ES-I3 (cell line): ENCODE measurements around the gene MEIG1.
"Not testable (repeated sequence)": the region's sequence is repeated elsewhere in the genome, so short reads cannot be mapped to it uniquely, and the experiment has no call there.

ENCODE experiments used
- H3K36me3 ChIP-seq: 2 replicates; pipeline ENCODE4 v1.6.1; 2013; ENCODE audit warnings: mild to moderate bottlenecking, low read length, control low read depth, moderate library complexity; ENCODE audit not compliant: insufficient read depth
- H3K4me1 ChIP-seq: 2 replicates; pipeline ENCODE4 v1.6.1; 2013; ENCODE audit warnings: mild to moderate bottlenecking, control low read depth, low read length; ENCODE audit not compliant: insufficient read depth
- H3K9ac ChIP-seq: 2 replicates; pipeline ENCODE4 v1.6.1; 2013; ENCODE audit warnings: low read depth, mild to moderate bottlenecking, low read length, moderate library complexity
- H3K9me3 ChIP-seq: 2 replicates; pipeline ENCODE4 v1.6.1; 2013; ENCODE audit warnings: mild to moderate bottlenecking, low read length, moderate library complexity; ENCODE audit not compliant: control insufficient read depth, insufficient read depth

MEIG1 gene

DNA sequence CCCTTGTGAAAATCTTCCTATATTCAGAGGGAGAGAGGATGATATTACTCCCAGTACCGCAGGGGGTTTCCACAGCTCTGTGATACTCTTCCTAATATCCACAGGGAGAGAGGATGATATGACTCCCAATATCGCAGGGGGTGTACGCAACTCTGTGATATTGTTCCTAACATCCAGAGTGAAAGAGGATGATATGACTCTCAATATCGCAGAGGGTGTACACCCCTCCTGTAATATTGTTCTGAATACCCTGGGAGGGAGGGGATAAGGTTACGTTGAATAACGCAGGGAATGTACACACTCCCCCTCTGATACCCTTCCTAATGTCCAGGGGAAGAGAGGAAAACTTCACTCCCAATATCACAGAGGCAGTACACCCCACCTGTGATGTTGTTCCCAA is 30.4 kb downstream of the MEIG1 start:
- not testable (repeated sequence) for H3K4me1 ChIP-seq, H3K9ac ChIP-seq, H3K9me3 ChIP-seq, H3K36me3 ChIP-seq

DNA sequence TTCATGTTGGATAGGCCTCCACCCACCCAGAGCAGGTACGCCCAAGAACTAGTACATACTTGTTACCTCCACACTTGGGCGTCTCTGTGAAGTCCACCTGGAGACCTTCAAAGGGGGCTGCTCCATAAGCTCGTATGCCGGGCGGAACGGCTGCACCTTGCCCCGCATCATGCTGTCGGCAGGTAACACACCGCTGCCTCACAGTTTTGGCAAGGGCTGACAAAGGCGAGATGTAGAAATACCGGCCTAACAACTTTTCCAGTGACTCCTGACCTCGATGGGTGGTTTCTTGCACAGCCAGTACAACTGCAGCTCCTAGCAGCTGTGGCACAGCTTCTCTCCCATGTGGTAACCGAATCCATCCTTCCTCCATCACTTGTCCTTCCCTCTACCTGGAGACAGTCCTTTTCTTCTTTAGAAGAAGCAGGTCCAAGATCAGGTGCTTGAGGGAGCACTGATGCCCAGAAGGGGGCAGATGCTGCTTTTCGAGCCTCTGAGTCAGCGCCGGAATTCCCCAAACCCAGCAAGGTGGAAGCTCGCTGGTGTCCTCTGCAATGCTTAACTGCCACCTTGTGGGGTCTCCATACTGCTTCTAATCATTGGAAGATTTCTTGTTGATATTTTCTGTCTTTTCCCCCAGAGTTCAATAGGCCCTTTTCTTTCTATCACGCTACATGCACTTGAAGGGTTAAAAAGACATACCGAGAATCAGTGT is 32.0 kb downstream of the MEIG1 start:
- H3K9ac ChIP-seq, H3K4me1 ChIP-seq, H3K36me3 ChIP-seq, H3K9me3 ChIP-seq: not testable (repeated sequence)

DNA sequence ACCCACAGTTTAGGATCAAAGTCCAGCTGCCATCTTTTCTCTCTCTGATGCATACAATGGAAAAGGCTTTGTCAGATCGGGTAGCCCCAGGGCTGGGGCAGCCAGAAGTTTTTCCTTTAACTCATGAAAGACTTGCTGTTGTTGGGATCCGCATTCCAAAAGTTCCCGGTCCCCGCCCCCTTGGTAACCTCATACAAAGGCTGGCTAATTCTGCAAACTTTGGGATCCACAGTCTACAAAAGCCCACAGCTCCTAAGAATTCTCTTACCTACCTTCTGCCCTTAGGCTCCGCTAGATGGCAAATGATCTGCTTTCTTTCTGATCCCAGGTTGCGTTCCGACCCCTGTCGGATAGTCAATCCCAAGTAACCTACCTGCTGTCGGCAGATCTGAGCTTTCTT is 33.1 kb downstream of the MEIG1 start:
- H3K4me1 ChIP-seq, H3K36me3 ChIP-seq, H3K9ac ChIP-seq, H3K9me3 ChIP-seq: not testable (repeated sequence)

DNA sequence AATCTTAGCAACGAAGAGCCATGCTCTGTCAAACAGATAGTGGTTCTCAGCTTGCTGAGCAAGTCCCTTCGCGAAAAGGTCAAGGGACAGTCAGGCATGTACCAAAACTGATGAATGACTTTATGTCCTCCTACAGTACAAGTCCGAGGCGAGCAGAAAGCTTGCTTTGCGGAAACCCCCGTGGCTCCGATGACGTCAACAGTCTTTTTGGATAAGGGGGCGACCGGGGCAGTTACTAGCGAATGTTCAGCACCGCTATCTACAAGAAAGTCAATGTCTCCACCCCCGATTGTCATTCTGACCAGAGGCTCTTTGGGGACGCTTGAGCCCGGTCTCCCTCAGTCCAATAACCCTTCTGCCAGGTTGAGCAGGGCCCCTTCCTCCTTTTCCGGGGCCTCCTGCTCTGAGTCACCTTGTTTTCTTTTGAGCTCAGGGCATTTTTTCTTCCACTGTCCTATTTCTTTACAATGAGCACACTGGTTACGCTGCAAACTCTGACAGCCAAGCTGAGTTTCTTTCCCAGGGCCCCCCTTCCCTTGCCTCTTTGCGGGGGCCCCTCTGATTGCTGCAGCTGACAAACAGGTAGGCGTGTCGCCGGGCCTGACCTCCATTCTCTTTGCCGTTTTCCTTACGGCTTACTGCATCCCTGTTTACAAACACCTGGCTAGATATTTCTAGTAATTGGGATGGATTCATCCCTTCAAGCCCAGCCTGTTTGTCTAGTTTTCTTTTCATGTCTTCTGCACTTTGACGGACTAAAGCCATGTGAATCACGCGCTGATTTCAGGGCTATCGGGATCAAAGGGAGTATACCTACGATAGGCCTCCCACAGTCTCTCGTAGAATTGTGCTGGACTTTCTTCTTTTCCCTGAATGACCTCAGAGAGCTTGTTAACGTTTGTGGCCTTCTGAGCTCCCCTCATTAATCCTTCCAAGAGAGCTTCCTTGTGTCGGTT is 34.6 kb downstream of the MEIG1 start:
- H3K9me3 ChIP-seq, H3K9ac ChIP-seq, H3K36me3 ChIP-seq, H3K4me1 ChIP-seq: not testable (repeated sequence)

DNA sequence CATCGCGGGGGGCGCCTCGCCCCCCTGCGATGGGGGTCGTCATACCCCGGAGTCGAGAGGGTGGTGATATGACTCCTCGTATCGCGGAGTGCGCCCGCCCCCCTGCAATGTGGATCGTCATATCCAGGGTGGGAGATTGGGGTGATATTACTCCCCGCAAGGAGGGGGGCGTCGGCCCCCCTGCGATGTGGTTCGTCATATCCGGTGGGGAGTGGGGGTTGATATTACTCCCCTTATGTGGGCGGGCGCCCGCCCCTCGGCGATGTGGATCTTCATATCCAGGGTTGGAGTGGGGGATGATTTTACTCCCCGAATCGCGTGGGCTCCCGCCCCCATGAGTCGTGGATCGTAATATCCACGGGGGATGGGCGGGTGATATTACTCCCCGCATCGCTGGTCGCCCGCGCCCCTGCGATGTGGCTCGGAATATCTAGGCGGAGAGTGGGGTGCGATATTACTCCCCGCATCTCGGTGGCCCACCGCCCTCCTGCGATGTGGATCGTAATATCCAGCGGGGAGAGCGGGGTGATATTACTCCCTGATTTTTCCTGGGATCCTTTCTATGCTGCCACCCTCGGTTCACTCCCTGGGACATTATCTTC is 36.9 kb downstream of the MEIG1 start:
- H3K9ac ChIP-seq: no peak overlapping the region
- no peaks in the 10 kb centered on the region for H3K9me3 ChIP-seq
- H3K36me3 ChIP-seq: no peaks in the 10 kb centered on the region
- H3K4me1 ChIP-seq: peaks cover 5% of the 10 kb centered on the region; the same call in 1 of the 2 replicates

DNA sequence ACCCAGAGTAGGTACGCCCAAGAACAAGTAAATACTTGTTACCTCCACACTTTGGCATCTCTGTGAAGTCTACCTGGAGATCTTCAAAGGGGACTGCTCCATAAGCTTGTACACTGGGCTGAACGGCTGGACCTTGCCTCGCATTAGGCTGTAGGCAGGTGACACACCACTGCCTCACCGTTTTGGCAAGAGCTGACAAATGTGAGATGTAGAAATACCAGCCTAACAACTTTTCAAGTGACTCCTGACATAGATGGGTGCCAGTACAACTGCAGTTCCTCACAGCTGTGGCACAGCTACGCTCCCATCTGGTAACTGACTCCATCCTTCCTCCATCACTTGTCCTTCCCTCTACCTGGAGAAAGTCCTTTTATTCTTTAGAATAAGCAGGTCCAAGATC is 54.3 kb downstream of the MEIG1 start:
- not testable (repeated sequence) for H3K9me3 ChIP-seq, H3K9ac ChIP-seq, H3K36me3 ChIP-seq, H3K4me1 ChIP-seq

DNA sequence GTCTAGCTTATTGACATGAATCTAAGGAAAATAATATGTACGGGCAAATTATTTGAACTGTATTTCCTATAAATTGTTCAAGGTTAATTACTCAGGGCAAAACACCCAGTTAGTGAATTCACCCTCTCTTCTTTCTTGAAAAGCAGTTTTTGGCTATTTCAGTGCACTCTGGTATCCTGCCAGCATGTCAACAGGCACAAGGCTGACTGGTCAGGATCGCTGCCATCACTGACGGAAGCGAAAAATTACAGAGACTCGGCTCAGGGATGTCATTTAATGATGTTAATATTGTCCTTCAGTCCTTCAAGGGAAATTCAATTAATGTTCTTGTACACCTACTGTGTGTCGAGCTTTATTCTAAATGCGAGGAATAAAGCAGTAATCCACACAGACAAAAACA is 56.3 kb downstream of the MEIG1 start:
- no peak overlapping the region for H3K9ac ChIP-seq
- peaks cover 4% of the 10 kb centered on the region; the same call in 1 of the 2 replicates for H3K4me1 ChIP-seq

DNA sequence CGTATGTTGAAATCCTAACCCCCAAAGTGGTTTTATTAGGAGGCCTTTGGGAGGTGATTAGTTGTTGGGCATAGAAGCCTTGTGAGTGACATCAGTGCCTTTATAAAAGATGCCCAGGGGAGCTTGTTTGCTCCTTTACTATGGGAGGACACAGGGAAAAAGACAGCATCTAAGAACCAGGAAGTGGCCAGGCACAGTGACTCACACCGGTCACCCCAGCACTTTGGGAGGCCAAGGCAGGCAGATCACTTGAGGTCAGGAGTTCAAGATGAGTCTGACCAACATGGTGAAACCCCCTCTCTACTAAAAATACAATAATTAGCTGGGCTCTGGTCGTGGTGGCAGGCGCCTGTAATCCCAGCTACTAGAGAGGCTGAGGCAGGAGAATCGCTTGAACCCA is 61.8 kb downstream of the MEIG1 start:
- H3K36me3 ChIP-seq, H3K9me3 ChIP-seq, H3K9ac ChIP-seq, H3K4me1 ChIP-seq: not testable (repeated sequence)

More for the DNA sequence above, 56.3 kb downstream of the MEIG1 start:
- H3K36me3 ChIP-seq: no peaks in the 10 kb centered on the region
- H3K9me3 ChIP-seq: no peaks in the 10 kb centered on the region
